Measurements from ENCODE around the gene BASP1. TPM values are rescaled to one million over a fixed set of nuclear protein-coding genes. Genes with fewer than 3 reads are reported as not detected.

The BASP1 gene
- total RNA-seq = 12.5 TPM
- polyA plus RNA-seq (ENCODE audit: insufficient read depth, low read depth, low replicate concordance) = 5.1 TPM
- long read RNA-seq, donor 1, transcript BASP1-201 (2 exons, 1,878 nt) = major isoform, 31 of 31 reads
- long read RNA-seq, donor 1, partial matches to known transcripts = 0 of 31 reads
- long read RNA-seq, donor 1, other reads (novel, unspliced or antisense) = 0 of 31 reads
- long read RNA-seq, donor 2, transcript BASP1-201 (2 exons, 1,878 nt) = major isoform, 30 of 30 reads
- long read RNA-seq, donor 2, partial matches to known transcripts = 0 of 30 reads
- long read RNA-seq, donor 2, other reads (novel, unspliced or antisense) = 0 of 30 reads
- long read RNA-seq, donor 3, transcript BASP1-201 (2 exons, 1,878 nt) = major isoform, 24 of 88 reads
- long read RNA-seq, donor 3, partial matches to known transcripts = 64 of 88 reads
- long read RNA-seq, donor 3, other reads (novel, unspliced or antisense) = 0 of 88 reads
- long read RNA-seq, donor 4, transcript BASP1-201 (2 exons, 1,878 nt) = major isoform, 20 of 20 reads
- long read RNA-seq, donor 4, partial matches to known transcripts = 0 of 20 reads
- long read RNA-seq, donor 4, other reads (novel, unspliced or antisense) = 0 of 20 reads
- long read RNA-seq, donor 5, partial matches to known transcripts = 0 of 3 reads
- long read RNA-seq, donor 5, other reads (novel, unspliced or antisense) = 0 of 3 reads
- long read RNA-seq, donor 6, transcript BASP1-201 (2 exons, 1,878 nt) = major isoform, 21 of 97 reads
- long read RNA-seq, donor 6, partial matches to known transcripts = 76 of 97 reads
- long read RNA-seq, donor 6, other reads (novel, unspliced or antisense) = 0 of 97 reads
- long read RNA-seq, donor 7, partial matches to known transcripts = 0 of 3 reads
- long read RNA-seq, donor 7, other reads (novel, unspliced or antisense) = 1 of 3 reads
- long read RNA-seq, donor 8, transcript BASP1-201 (2 exons, 1,878 nt) = major isoform, 43 of 43 reads
- long read RNA-seq, donor 8, partial matches to known transcripts = 0 of 43 reads
- long read RNA-seq, donor 8, other reads (novel, unspliced or antisense) = 0 of 43 reads
- long read RNA-seq, donor 9, transcript BASP1-201 (2 exons, 1,878 nt) = major isoform, 11 of 11 reads
- long read RNA-seq, donor 9, partial matches to known transcripts = 0 of 11 reads
- long read RNA-seq, donor 9, other reads (novel, unspliced or antisense) = 0 of 11 reads
- long read RNA-seq, donor 10, transcript BASP1-201 (2 exons, 1,878 nt) = major isoform, 21 of 21 reads
- long read RNA-seq, donor 10, partial matches to known transcripts = 0 of 21 reads
- long read RNA-seq, donor 10, other reads (novel, unspliced or antisense) = 0 of 21 reads

GRCh38 chr5:17217493-17218352 lies at the start of gene BASP1:
Gene BASP1 (plus strand): TSS chr5:17217631. CDS start chr5:17275217, 57,586 bp downstream.
- peak; percentile 74 to 95 (median 91) for DNase-seq
- peak within 1 kb of the TSS in 1 of 2 donors; percentile 37 for H3K27ac ChIP-seq (ENCODE audit: low read depth in 2 of 2, low read length in 2 of 2)
- TF ChIP-seq, protein P1, sequence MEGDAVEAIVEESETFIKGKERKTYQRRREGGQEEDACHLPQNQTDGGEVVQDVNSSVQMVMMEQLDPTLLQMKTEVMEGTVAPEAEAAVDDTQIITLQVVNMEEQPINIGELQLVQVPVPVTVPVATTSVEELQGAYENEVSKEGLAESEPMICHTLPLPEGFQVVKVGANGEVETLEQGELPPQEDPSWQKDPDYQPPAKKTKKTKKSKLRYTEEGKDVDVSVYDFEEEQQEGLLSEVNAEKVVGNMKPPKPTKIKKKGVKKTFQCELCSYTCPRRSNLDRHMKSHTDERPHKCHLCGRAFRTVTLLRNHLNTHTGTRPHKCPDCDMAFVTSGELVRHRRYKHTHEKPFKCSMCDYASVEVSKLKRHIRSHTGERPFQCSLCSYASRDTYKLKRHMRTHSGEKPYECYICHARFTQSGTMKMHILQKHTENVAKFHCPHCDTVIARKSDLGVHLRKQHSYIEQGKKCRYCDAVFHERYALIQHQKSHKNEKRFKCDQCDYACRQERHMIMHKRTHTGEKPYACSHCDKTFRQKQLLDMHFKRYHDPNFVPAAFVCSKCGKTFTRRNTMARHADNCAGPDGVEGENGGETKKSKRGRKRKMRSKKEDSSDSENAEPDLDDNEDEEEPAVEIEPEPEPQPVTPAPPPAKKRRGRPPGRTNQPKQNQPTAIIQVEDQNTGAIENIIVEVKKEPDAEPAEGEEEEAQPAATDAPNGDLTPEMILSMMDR (IDR thresholded peaks at IDR 0.05; ENCODE audit: borderline replicate concordance, extremely low read depth, insufficient read depth) = no peak
- peak within 1 kb of the TSS in 1 of 3 donors; percentile 84 for H3K9ac ChIP-seq (ENCODE audit: low read length in 3 of 3)
- H3K36me3 ChIP-seq (ENCODE audit: control insufficient read depth in 2 of 3, insufficient read depth in 3 of 3, low read length in 3 of 3) = no peaks in the 10 kb centered on the region
- H3K9me3 ChIP-seq (ENCODE audit: control insufficient read depth in 2 of 3, insufficient read depth in 1 of 3, low read length in 3 of 3) = no peaks in the 10 kb centered on the region
- FAIRE-seq = no peak
- intact Hi-C loops (cut with DNase I) = loop anchor here (10.0 kb wide), 1 partner anchor 1097 kb away; no protein-coding TSS in a partner anchor
- H3K4me3 ChIP-seq (ENCODE audit: low read length in 3 of 3) = peak within 1 kb of the TSS; percentile 60 to 94 (median 60)
- H3K4me1 ChIP-seq (ENCODE audit: control insufficient read depth in 2 of 3, insufficient read depth in 2 of 3, low read depth in 1 of 3, low read length in 3 of 3) = peaks cover 0 to 4% (median 2%) of the 10 kb centered on the region in 3 donors
- H3K27me3 ChIP-seq (ENCODE audit: control insufficient read depth, insufficient read depth, low read length) = no peaks in the 10 kb centered on the region

DNA sequence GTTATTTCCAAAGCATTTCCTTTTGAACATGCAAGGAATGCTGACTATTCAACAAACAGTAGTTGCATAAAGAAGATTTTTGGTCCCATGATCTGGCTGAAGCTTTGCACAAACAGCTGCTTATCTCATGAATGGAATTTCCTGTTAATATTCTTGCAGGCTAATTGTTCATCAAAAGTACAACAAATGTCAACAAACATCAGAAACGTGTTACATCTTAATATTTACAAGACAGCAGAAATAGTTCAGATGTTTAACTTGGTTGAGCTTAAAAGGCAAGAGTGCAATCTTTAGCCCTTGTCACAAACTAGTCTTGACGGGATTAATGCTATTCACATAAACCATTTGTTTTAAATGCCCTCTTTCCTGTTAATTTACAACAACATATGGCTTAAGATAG lies 47.9 kb upstream of the BASP1 start:
- H3K27ac ChIP-seq (ENCODE audit: low read depth in 2 of 2, low read length in 2 of 2) = no peak overlapping the region
- DNase-seq = peak in 2 of 5 donors; percentile 66 to 82
- no peaks in the 10 kb centered on the region for H3K36me3 ChIP-seq (ENCODE audit: control insufficient read depth in 2 of 3, insufficient read depth in 3 of 3, low read length in 3 of 3)
- no peak overlapping the region for H3K9ac ChIP-seq (ENCODE audit: low read length in 3 of 3)
- TF ChIP-seq, protein P1 (IDR thresholded peaks at IDR 0.05; ENCODE audit: borderline replicate concordance, extremely low read depth, insufficient read depth) = no peak
- H3K27me3 ChIP-seq (ENCODE audit: control insufficient read depth, insufficient read depth, low read length) = no peaks in the 10 kb centered on the region
- peak; percentile 63 for FAIRE-seq
- H3K4me1 ChIP-seq (ENCODE audit: control insufficient read depth in 2 of 3, insufficient read depth in 2 of 3, low read depth in 1 of 3, low read length in 3 of 3) = peaks cover 0 to 6% (median 2%) of the 10 kb centered on the region in 3 donors
- no peaks in the 10 kb centered on the region for H3K9me3 ChIP-seq (ENCODE audit: control insufficient read depth in 2 of 3, insufficient read depth in 1 of 3, low read length in 3 of 3)
- intact Hi-C loops (cut with DNase I) = no loop called here
- H3K4me3 ChIP-seq (ENCODE audit: low read length in 3 of 3) = no peak overlapping the region

DNA sequence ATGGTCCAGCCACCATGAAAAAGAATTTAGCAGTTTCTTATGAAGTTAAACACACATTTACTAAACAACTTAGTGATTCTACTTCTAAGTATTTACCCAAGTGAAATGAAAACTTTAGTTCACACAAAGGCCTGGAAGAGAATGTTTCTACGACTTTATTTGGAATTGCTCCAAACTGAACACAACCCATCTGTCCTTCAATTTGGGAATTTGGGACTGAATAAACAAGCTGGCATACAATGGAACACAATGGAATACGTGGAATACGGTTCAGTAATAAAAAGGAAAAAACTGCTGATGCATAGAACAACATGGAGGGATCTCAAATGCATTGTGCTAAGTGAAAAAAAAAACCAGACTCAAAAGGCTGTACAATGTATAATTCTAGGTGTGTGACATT lies 44.6 kb upstream of the BASP1 start:
- TF ChIP-seq, protein P1 (IDR thresholded peaks at IDR 0.05; ENCODE audit: borderline replicate concordance, extremely low read depth, insufficient read depth) = no peak
- H3K9ac ChIP-seq (ENCODE audit: low read length in 3 of 3) = no peak overlapping the region
- no peak for FAIRE-seq
- no peaks in the 10 kb centered on the region for H3K9me3 ChIP-seq (ENCODE audit: control insufficient read depth in 2 of 3, insufficient read depth in 1 of 3, low read length in 3 of 3)
- no peaks in the 10 kb centered on the region for H3K27me3 ChIP-seq (ENCODE audit: control insufficient read depth, insufficient read depth, low read length)
- DNase-seq = no peak
- intact Hi-C loops (cut with DNase I) = no loop called here
- no peaks in the 10 kb centered on the region for H3K36me3 ChIP-seq (ENCODE audit: control insufficient read depth in 2 of 3, insufficient read depth in 3 of 3, low read length in 3 of 3)
- no peak overlapping the region for H3K27ac ChIP-seq (ENCODE audit: low read depth in 2 of 2, low read length in 2 of 2)
- H3K4me3 ChIP-seq (ENCODE audit: low read length in 3 of 3) = no peak overlapping the region
- H3K4me1 ChIP-seq (ENCODE audit: control insufficient read depth in 2 of 3, insufficient read depth in 2 of 3, low read depth in 1 of 3, low read length in 3 of 3) = peaks cover 0 to 2% (median 0%) of the 10 kb centered on the region in 3 donors

All from kidney (tissue), 22 donors.